GM19324 (cell line): ENCODE results near the gene KAZN.
"Not testable (repeated sequence)": the region's sequence is repeated elsewhere in the genome, so short reads cannot be mapped to it uniquely, and the experiment has no call there.

Experiments used
- ATAC-seq: cut with Tn5 transposase; IDR thresholded peaks from one replicate; pipeline ENCODE4 v1.9.1; 2021; ENCODE audit warnings: mild to moderate bottlenecking, moderate library complexity; ENCODE audit not compliant: unreplicated experiment, low FRiP score

Gene KAZN

GRCh38 chr1:15036101-15036500, 437.6 kb downstream of the KAZN start:
- ATAC-seq: no peak

DNA sequence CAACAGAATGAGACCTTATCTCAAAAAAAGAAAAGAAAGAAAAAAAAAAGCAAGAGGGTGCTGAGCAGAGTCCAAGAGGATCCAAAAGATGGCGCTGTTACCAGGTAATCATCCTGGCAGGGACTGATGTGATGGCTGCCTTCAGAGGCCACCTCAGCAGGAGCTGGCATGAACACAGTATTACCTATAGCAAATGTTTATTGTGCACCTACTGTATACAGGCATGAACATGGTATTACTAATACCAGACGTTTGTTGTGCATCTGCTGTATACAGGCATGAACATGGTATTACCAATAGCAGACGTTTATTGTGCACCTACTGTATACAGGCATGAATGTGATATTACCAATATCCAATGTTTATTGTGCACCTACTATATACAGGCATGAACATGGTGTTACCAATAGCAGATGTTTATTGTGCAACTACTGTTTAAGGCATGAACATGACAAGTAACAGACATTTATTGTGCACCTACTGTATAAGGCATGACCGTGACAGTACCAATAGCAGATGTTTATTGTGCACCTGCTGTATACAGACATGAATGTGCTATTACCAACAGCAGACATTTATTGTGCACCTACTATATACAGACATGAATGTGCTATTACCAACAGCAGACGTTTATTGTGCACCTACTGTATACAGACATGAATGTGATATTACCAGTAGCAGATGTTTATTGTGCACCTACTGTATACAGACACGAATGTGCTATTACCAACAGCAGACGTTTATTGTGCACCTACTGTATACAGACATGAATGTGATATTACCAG, 439.9 kb downstream of the KAZN start:
- ATAC-seq: no peak

- no peak for ATAC-seq
These were observed 440.6 kb downstream of the KAZN start for GRCh38 chr1:15039017-15039648.

- no peak for ATAC-seq
These were observed 441.4 kb downstream of the KAZN start for GRCh38 chr1:15039901-15040300.

- ATAC-seq: not testable (repeated sequence)
These were observed 442.2 kb downstream of the KAZN start for GRCh38 chr1:15040685-15041084.

- ATAC-seq: no peak
These were observed 444.4 kb downstream of the KAZN start for GRCh38 chr1:15042866-15043265.

- no peak for ATAC-seq
These were observed 445.4 kb downstream of the KAZN start for GRCh38 chr1:15043934-15044333.

DNA sequence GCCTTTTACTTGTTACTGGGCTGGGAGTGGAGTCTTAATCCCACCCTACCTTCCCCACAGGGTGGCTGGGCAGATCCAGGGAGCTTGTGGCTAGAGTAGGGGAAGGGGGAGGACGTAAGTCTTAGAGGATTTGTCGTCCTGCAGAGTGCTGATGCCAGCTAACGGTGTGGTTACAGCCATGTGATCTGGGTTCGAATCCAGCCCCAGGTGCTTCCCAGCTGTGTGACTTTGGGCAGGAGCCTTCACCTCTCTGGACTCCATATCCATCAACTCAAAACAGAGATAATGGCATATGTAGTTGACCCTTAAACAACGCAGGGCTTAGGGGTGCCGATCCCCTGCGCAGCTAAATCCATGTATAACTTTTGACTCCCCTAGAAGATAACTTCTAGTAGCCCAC, 446.6 kb downstream of the KAZN start:
- no peak for ATAC-seq

- no peak for ATAC-seq
These were observed 448.1 kb downstream of the KAZN start for GRCh38 chr1:15046487-15047165.

- no peak for ATAC-seq
These were observed 448.8 kb downstream of the KAZN start for GRCh38 chr1:15047237-15047636.

GRCh38 chr1:15048437-15048980, 450.0 kb downstream of the KAZN start:
- ATAC-seq: no peak

DNA sequence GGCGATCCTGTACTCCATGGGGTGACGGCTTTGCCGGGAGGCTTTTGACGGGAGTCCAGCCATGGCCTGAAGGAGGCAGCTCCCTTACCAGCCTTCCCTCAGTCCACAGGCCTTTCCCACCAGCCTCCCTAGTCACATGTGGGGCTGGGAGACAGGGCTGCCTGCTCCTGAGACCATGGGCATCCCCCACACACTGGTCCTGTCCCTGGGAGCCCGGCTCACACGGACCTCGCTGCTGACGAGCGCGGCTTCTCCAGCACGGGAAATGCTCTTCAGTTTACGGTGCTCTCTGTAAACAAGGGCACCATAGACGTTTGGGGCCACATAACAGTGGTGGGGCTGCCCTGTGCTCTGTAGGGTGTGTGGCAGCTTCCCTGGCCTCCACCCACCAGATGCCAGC, 450.6 kb downstream of the KAZN start:
- no peak for ATAC-seq

DNA sequence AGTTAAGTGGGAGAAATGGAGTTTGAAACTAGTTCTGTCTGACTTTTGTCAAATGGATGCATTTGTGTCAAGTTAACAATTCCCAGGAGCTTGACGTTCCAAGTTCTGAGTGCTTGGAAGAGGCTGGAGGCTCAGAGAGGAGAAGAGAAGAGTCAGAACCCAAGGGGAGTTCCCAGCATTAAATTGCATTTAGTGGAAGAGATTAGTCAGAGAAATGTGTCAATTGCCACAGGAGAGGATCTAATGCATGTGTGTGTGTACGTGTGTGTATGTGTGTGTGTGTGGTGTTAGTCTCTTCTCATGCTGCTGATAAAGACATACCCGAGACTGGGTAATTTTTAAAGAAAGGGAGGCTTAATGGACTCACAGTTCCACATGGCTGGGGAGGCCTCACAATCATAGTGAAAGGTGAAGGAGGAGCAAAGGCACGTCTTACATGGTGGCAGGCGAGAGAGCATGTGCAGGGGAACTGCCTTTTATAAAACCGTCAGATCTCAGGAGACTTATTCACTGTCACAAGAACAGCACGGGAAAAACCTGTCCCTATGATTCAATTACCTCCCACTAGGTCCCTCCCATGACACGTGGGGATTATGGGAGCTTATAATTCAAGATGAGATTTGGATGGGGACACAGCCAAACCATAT, 453.5 kb downstream of the KAZN start:
- ATAC-seq: no peak

DNA sequence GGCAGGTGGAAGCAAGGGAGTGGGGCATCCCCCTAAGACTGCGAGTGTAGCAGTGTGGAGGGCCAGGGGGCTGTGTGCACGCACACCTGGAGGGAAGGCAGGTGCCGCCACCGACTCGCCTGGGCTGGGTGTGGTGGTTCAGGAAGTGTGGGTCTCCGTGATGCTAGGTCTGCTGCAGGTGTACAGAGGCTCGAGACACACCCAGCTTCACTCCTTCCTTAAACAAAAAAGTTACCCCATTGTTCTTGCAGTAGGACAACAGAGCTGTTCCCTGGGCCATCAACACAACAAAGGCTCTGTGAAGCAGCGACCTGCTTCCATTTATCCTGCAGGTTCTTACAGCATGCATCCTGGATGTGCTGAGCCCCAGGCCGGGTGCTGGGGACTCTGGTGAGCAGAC, 454.7 kb downstream of the KAZN start:
- ATAC-seq: no peak

DNA sequence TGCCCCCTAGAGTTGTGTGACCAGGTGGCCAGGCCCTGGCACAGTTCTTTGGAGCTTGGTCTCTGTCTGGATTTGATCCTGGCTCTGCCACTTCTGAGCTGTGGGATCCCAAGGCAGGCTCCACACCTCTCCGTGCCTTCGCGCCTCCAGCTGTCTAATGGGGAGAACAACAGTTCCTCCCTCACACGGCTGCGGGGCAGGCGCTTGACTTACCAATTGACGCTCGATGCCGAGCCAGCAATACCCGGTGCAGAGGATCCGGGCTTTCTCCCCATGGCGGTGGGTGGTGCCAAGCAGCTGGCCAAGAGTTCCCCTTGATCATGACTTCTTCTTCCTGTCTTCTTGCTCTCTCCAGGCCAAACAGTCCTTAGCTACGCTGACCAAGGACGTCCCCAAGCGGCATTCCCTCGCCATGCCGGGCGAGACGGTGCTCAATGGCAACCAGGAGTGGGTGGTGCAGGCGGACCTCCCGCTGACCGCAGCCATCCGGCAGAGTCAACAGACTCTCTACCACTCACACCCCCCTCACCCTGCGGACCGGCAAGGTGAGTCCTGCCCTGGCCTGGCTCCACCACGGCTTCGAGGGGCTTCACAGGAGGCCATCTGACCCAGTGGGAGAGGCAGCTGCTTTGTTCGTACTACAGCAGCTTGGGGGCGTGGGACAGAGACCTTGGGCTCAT, 457.4 kb downstream of the KAZN start:
- no peak for ATAC-seq

DNA sequence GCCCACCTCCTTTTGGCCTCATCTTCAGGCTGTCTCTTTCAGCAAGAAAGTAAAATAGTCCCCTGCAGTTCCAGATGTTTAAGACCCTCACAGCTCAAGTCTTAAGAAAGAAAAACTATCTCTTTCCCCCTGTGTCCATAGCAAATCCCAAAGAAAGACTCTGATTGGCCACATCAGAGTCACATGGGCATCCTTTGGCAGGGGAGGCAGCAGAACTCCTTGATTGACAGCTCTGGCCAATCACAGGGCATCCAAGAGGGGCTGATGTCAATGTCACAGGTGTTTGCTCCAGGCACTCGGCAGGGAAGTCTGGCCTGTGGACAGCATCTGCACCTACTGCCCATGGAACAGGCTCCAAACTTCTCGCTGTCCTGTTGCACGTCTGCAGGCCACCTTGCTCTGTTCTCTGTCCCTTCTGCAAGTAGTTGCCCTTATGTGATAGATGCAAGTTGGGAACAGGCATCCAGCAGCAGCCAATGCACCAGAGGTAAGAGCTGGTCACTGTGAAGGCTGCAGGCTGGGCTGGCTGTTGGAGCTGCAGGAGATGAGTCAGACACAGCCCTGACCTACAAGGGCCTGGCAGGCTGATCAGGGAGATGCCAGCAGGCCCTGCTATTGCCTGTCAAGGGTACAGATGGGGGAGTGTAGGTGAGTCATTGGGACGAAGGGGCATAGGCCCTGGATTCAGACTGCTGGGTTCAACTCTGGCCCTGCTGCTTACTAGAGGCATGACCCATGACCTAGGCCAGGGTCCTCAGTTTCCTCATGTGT, 458.2 kb downstream of the KAZN start:
- ATAC-seq: no peak

DNA sequence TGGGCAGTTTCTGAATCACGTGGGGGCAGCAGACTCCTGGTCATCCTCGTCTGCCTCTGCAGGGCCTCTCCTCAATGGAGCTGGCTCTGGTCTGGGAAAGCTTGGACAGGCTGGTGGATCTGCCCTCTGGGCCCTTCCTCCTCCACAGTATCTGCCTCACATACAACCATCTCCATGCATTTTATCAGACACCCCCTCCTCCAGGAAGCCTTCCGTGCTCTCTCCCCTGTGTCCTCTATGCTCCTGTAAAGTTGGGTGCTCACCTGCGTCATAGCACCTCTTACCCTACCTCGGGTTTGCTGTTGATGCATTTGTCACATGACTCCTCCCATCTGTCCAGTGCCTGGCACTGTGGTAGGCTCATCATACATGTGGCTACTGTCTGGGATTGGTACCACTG, 459.3 kb downstream of the KAZN start:
- no peak for ATAC-seq

DNA sequence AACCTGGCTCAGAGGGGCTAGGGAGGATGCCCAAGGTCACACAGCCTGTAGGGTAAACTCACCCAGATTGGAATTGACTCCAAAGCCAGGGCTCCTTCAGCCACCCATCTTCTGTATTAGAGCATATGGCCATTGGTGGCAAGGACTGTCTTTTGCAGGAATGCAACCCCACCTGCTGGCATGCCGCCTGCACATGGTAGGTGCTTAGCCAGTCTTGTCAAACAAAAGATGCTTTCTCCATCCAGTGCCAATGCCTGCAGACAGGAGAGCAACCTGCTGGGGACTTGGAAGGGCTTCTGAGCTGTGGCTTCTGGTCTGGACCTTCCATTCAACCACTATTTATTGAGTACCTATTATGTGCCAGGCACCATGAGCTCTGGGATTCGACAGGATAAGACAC, 459.8 kb downstream of the KAZN start:
- ATAC-seq: no peak

DNA sequence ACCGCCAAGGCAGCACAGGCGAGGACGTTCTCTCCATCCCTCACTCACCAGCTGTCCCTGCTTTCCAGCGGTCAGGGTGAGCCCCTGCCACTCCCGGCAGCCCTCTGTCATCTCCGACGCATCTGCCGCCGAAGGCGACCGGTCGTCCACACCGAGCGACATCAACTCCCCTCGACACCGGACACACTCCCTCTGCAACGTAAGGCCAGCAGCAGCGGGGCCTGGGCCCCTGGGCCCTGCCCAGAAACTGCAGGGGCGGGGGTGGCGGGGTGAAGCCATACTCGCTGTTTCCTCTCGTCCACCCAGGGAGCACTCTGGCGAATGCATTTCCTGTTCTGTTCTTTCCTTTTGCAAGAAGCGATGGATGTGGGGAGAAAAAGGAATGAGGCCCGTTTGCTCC, 461.6 kb downstream of the KAZN start:
- ATAC-seq: no peak
